ENCODE data around the gene LYRM1. TPM values are rescaled to one million over a fixed set of nuclear protein-coding genes. Genes with fewer than 3 reads are reported as not detected.

Gene LYRM1
- total RNA-seq, 1 donor from 2014 or later = 23.3 TPM

- intact Hi-C loops (cut with DNase I) = no loop called here
- H3K27ac ChIP-seq = peak overlapping the region; percentile 63
- ATAC-seq = peak; percentile 14 to 34
These were observed 29.8 kb downstream of the LYRM1 start for GRCh38 chr16:20930365-20930690.

GRCh38 chr16:20931066-20931600, 30.6 kb downstream of the LYRM1 start:
- Histone ChIP-seq H3K4me3 (no peak overlapping the region), H3K9me3 (no peaks in the 10 kb centered on the region), H3K4me1 (no peaks in the 10 kb centered on the region), H3K27me3 (ENCODE audit: low read depth) (no peaks in the 10 kb centered on the region), H3K27ac (peak overlapping the region; percentile 63), H3K36me3 (no peaks in the 10 kb centered on the region)
- no peak for ATAC-seq
- intact Hi-C loops (cut with DNase I) = no loop called here
- no peak for DNase-seq
- TF ChIP-seq, protein P1, sequence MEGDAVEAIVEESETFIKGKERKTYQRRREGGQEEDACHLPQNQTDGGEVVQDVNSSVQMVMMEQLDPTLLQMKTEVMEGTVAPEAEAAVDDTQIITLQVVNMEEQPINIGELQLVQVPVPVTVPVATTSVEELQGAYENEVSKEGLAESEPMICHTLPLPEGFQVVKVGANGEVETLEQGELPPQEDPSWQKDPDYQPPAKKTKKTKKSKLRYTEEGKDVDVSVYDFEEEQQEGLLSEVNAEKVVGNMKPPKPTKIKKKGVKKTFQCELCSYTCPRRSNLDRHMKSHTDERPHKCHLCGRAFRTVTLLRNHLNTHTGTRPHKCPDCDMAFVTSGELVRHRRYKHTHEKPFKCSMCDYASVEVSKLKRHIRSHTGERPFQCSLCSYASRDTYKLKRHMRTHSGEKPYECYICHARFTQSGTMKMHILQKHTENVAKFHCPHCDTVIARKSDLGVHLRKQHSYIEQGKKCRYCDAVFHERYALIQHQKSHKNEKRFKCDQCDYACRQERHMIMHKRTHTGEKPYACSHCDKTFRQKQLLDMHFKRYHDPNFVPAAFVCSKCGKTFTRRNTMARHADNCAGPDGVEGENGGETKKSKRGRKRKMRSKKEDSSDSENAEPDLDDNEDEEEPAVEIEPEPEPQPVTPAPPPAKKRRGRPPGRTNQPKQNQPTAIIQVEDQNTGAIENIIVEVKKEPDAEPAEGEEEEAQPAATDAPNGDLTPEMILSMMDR (IDR thresholded peaks at IDR 0.05) = no peak

More at GRCh38 chr16:20930365-20930690, 29.8 kb downstream of the LYRM1 start:
- TF ChIP-seq, protein P1 (IDR thresholded peaks at IDR 0.05) = no peak
- DNase-seq = no peak
- Histone ChIP-seq H3K9me3 (no peaks in the 10 kb centered on the region), H3K36me3 (peaks cover 5% of the 10 kb centered on the region), H3K4me3 (no peak overlapping the region), H3K27me3 (ENCODE audit: low read depth) (no peaks in the 10 kb centered on the region), H3K4me1 (no peaks in the 10 kb centered on the region)

- Histone ChIP-seq H3K27ac (no peak overlapping the region), H3K4me1 (no peaks in the 10 kb centered on the region), H3K27me3 (ENCODE audit: low read depth) (no peaks in the 10 kb centered on the region), H3K36me3 (no peaks in the 10 kb centered on the region), H3K9me3 (no peaks in the 10 kb centered on the region), H3K4me3 (no peak overlapping the region)
- ATAC-seq = no peak
- TF ChIP-seq, protein P1 (IDR thresholded peaks at IDR 0.05) = no peak
- DNase-seq = no peak
- intact Hi-C loops (cut with DNase I) = no loop called here
These were observed 33.0 kb downstream of the LYRM1 start for GRCh38 chr16:20933589-20933988.

- DNase-seq (no peak), ATAC-seq (no peak)
- Histone ChIP-seq H3K9me3 (no peaks in the 10 kb centered on the region), H3K27ac (no peak overlapping the region), H3K27me3 (ENCODE audit: low read depth) (no peaks in the 10 kb centered on the region), H3K4me1 (no peaks in the 10 kb centered on the region), H3K4me3 (no peak overlapping the region), H3K36me3 (no peaks in the 10 kb centered on the region)
- intact Hi-C loops (cut with DNase I) = no loop called here
- TF ChIP-seq, protein P1 (IDR thresholded peaks at IDR 0.05) = no peak
These were observed 37.2 kb downstream of the LYRM1 start for GRCh38 chr16:20937736-20938135.

DNA sequence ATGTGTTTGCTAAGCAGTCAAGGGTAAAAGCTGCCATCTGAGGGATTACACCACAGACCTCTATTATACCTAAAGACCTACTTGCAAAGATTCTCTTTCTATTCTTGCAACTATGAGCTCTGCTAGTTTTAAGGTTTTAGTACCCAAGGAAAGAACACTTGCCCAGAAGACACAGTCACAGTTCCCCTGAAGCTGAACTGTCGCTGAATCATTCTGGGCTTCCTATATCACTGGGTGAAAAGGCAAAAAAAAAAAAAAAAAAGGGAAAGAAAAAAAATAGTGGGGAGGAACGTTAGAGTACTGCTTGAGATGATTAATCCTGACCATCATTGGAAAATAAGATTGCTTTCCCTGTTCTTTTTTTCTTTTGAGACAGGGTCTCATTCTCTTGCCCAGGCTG, 37.9 kb downstream of the LYRM1 start:
- Histone ChIP-seq H3K4me1 (no peaks in the 10 kb centered on the region), H3K36me3 (no peaks in the 10 kb centered on the region), H3K9me3 (no peaks in the 10 kb centered on the region), H3K27ac (no peak overlapping the region), H3K4me3 (no peak overlapping the region), H3K27me3 (ENCODE audit: low read depth) (no peaks in the 10 kb centered on the region)
- TF ChIP-seq, protein P1 (IDR thresholded peaks at IDR 0.05) = no peak
- intact Hi-C loops (cut with DNase I) = no loop called here
- peak in 1 of 2 donors; percentile 53 for ATAC-seq
- DNase-seq = no peak

- TF ChIP-seq, protein P1 (IDR thresholded peaks at IDR 0.05) = no peak
- H3K4me3 ChIP-seq = no peak overlapping the region
- H3K27ac ChIP-seq = no peak overlapping the region
- H3K27me3 ChIP-seq (ENCODE audit: low read depth) = no peaks in the 10 kb centered on the region
- ATAC-seq (no peak), DNase-seq (no peak)
- no peaks in the 10 kb centered on the region for H3K4me1 ChIP-seq
- no peaks in the 10 kb centered on the region for H3K9me3 ChIP-seq
- no peaks in the 10 kb centered on the region for H3K36me3 ChIP-seq
- intact Hi-C loops (cut with DNase I) = no loop called here
These were observed 39.0 kb downstream of the LYRM1 start for GRCh38 chr16:20939611-20940010.

Measured in lower lobe of right lung (tissue), 2 donors.